NCI-H82 treated with DMSO at 0.1 percent for 48 hours (cell line): Measurements from ENCODE around the gene FABP1.

ENCODE experiments used
- DNase-seq: peaks from one replicate; lab custom pipeline; 2025; ENCODE audit not compliant: unreplicated experiment; lab: John Stamatoyannopoulos, UW

FABP1 gene

GRCh38 chr2:88085099-88085498, 42.8 kb downstream of the FABP1 start:
- no peak for DNase-seq

- DNase-seq: no peak
These were observed 45.1 kb downstream of the FABP1 start for GRCh38 chr2:88082781-88083180.

DNA sequence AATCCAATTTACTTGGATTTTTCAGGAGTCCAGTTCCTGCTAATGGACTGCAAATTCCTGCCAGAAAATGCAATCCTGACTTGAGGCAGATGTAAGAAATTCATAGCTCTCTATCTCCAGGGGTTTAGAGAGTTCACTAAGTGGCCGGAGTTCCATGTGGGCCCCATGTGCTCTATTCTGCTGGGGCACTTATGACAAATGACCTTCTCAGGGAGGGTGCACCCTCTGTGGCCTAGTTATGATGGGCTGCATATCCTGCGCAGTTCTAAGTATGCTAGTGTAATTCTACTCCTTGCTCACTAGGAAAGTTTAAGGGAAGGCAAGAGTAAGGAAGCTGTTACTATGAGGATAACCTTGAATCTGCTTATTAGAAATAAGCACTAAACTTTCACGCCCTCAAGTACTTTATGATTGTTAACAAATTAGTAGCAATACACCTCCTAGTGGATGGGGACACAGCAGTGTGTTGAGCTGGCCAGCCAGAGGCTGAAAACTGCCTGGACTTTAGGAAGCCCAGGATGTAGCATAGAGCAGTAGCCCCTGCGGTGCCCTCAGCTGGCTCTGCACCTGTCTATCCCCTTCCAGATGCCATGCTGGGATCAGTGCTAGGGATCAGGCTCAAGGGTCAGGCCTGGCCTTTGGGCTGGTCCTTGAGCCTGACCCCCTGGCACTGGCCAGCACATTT, 45.8 kb downstream of the FABP1 start:
- DNase-seq: no peak

DNA sequence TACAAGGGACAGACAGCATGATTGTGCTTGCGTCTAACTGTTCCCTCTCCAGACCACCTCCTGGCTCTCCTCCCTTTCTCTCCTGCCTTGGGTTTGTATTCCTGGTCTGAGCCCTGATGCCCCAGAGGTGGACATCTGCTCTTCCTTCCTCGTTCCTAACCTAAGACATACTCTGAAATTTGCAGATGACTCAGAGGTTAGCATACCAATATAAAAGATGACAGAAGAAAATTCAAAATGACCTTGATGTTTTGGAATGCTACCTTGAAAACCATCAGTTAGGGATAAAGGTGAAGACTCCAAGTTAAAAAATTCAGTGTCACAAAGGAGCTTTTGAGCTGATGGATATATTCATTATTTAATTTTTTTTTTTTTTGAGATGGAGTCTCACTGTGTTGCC, 47.3 kb downstream of the FABP1 start:
- no peak for DNase-seq

DNA sequence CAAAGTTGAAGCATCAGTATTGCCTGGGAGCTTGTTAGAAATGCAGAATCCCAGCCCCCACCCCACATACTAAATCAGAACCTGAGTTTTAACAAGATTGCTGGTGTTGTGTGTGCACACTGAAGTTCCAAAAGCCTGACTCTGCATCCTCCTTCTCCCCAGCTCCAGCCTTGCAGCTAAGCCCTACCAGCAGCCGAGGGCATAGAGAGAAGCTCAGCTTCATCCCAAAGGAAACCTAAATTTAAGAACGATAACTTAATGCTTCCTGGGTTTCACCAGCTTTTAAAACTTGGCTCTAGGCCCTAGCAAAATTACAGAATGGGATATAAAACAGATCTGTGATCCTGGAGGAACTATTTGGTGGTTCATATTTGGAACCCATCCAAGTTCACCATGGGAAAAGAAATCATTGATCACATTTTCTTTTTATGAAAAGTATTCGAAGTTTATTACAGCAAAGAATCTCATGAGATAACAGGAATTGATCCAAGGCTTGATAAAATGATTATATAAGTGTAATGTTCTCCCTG, 49.2 kb downstream of the FABP1 start:
- DNase-seq: no peak

DNA sequence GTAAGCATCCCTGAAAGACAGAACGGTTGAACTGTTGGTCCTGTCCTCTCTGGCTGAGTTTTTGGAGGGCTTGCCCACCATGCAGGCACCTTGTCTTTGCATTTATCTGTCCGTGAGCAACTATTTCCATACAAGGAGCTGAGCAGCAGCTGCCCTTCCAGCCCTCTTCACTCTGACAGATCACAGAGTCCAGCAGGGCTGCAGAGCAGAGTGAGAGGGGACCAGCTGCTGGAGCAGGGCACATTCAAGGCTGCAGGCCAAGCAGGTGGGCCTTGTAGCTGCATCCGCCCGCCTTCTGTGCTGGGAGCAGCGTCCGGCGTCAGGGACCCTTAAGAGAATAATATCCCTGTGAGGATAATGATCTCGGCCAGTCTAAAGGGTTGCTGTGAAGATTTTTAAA, 50.8 kb downstream of the FABP1 start:
- DNase-seq: no peak

DNA sequence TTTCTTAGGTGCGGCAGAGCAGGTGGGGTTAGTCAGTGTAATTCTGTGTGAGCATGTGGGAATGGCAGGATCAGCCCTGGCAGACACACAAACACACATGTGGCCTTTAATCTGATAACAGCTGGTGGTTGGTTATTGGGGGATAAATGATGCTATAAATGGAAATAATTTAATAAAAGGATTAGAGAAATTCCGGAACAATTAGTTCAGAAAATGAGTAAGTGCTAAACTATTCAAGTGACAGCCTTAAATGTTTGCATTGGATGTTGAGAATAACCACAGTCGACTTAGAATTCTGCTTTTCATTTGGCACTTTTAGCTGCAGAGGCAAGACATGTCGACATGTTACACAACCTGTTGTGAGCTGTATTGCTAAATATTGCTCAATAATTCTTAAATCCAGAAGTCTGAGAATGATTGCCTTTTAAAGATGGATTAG, 53.0 kb downstream of the FABP1 start:
- DNase-seq: peak; percentile 66

GRCh38 chr2:88074150-88074549, 53.7 kb downstream of the FABP1 start:
- DNase-seq: no peak
